ENCODE measurements around the gene TRAK1.

The TRAK1 gene

GRCh38 chr3:42130329-42131070 lies 39.3 kb downstream of the TRAK1 start:
- Histone ChIP-seq H3K36me3 (peaks cover 12 to 15% (median 12%) of the 10 kb centered on the region in 3 donors), H3K4me1 (no peaks in the 10 kb centered on the region), H3K4me3 (no peak overlapping the region), H3K27ac (no peak overlapping the region), H3K9me3 (no peaks in the 10 kb centered on the region), H3K27me3 (no peaks in the 10 kb centered on the region)
- DNase-seq = no peak
- intact Hi-C loops (cut with DNase I; ENCODE audit: low total_unique reads) = no loop called here
- TF ChIP-seq, protein P1, sequence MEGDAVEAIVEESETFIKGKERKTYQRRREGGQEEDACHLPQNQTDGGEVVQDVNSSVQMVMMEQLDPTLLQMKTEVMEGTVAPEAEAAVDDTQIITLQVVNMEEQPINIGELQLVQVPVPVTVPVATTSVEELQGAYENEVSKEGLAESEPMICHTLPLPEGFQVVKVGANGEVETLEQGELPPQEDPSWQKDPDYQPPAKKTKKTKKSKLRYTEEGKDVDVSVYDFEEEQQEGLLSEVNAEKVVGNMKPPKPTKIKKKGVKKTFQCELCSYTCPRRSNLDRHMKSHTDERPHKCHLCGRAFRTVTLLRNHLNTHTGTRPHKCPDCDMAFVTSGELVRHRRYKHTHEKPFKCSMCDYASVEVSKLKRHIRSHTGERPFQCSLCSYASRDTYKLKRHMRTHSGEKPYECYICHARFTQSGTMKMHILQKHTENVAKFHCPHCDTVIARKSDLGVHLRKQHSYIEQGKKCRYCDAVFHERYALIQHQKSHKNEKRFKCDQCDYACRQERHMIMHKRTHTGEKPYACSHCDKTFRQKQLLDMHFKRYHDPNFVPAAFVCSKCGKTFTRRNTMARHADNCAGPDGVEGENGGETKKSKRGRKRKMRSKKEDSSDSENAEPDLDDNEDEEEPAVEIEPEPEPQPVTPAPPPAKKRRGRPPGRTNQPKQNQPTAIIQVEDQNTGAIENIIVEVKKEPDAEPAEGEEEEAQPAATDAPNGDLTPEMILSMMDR (IDR thresholded peaks at IDR 0.05) = no peak

DNA sequence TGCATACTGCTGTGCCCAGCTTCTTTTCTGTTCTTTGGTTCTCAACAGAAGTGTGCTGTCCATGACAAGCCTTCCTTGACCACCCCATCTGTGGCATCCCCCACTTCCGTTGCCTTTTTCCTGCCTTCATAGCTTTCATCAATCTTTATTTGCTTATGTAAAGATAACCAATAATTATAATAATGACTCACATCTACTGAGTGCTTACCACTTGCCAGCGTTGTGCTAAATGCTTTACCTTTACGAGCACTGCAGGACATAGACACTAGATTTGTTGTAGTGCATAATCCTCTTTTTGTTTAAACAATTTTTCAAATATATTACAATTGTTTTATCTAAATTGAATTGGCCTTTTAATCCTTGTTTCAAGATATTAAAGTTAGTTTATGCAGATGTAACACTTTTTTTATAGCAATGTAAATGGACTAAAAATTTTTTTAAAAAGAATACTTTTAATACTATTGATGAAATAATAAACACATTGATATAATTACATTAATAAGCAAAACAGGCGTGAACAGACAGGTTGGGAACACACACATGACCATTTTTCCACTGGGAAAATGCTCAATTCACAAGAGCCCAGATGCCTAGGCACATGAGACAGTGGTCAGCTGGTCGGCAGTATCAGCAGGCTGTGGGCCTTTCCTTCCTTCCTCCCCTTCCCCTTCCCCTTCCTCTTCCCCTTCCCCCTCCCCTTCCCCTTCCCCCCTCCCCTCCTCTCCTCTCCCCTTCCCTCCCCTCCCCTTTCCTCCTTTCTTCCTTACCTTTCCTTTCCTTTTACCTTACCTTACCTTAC lies 42.5 kb downstream of the TRAK1 start:
- intact Hi-C loops (cut with DNase I; ENCODE audit: low total_unique reads) = no loop called here
- TF ChIP-seq, protein P1 (IDR thresholded peaks at IDR 0.05) = no peak
- no peaks in the 10 kb centered on the region for H3K9me3 ChIP-seq
- no peak overlapping the region for H3K27ac ChIP-seq
- no peak overlapping the region for H3K4me3 ChIP-seq
- no peaks in the 10 kb centered on the region for H3K4me1 ChIP-seq
- DNase-seq = no peak
- no peaks in the 10 kb centered on the region for H3K27me3 ChIP-seq
- H3K36me3 ChIP-seq = no peaks in the 10 kb centered on the region

- Histone ChIP-seq H3K4me1 (no peaks in the 10 kb centered on the region), H3K36me3 (peaks cover 0 to 3% (median 0%) of the 10 kb centered on the region in 3 donors), H3K9me3 (no peaks in the 10 kb centered on the region), H3K27ac (no peak overlapping the region), H3K4me3 (no peak overlapping the region), H3K27me3 (no peaks in the 10 kb centered on the region)
- TF ChIP-seq, protein P1 (IDR thresholded peaks at IDR 0.05) = no peak
- DNase-seq = no peak
- intact Hi-C loops (cut with DNase I; ENCODE audit: low total_unique reads) = no loop called here
Measured at GRCh38 chr3:42134867-42135464, 43.8 kb downstream of the TRAK1 start.

- Histone ChIP-seq H3K36me3 (peaks cover 0 to 3% (median 0%) of the 10 kb centered on the region in 3 donors), H3K9me3 (no peaks in the 10 kb centered on the region), H3K4me1 (no peaks in the 10 kb centered on the region), H3K27me3 (no peaks in the 10 kb centered on the region), H3K4me3 (no peak overlapping the region), H3K27ac (no peak overlapping the region)
- intact Hi-C loops (cut with DNase I; ENCODE audit: low total_unique reads) = no loop called here
- no peak for DNase-seq
- TF ChIP-seq, protein P1 (IDR thresholded peaks at IDR 0.05) = no peak
Measured at GRCh38 chr3:42139621-42140453, 48.7 kb downstream of the TRAK1 start.

- H3K9me3 ChIP-seq = no peaks in the 10 kb centered on the region
- no peaks in the 10 kb centered on the region for H3K27me3 ChIP-seq
- no peak overlapping the region for H3K27ac ChIP-seq
- no peak for DNase-seq
- H3K4me1 ChIP-seq = no peaks in the 10 kb centered on the region
- peaks cover 0 to 3% (median 0%) of the 10 kb centered on the region in 3 donors for H3K36me3 ChIP-seq
- TF ChIP-seq, protein P1 (IDR thresholded peaks at IDR 0.05) = no peak
- intact Hi-C loops (cut with DNase I; ENCODE audit: low total_unique reads) = no loop called here
- no peak overlapping the region for H3K4me3 ChIP-seq
Measured at GRCh38 chr3:42140665-42141203, 49.6 kb downstream of the TRAK1 start.

All from tibial artery (tissue), 4 donors.